Measurements from ENCODE around the gene TBC1D7.

The TBC1D7 gene

GRCh38 chr6:13328076-13328874 lies at the start of gene TBC1D7:
TBC1D7 (minus strand) TSS chr6:13328537; CDS start chr6:13326898, 1,639 bp downstream.
- peak; percentile 87 to 92 for DNase-seq (ENCODE audit: low read depth in 1 of 2, low spot score in 1 of 2)

- DNase-seq (ENCODE audit: low read depth in 1 of 2, low spot score in 1 of 2), result no peak
These were observed 48.9 kb upstream of the TBC1D7 start for GRCh38 chr6:13377054-13377758.

GRCh38 chr6:13375360-13375878 lies 47.1 kb upstream of the TBC1D7 start:
- no peak for DNase-seq (ENCODE audit: low read depth in 1 of 2, low spot score in 1 of 2)

GRCh38 chr6:13373919-13374318 lies 45.6 kb upstream of the TBC1D7 start:
- DNase-seq (ENCODE audit: low read depth in 1 of 2, low spot score in 1 of 2), result no peak

GRCh38 chr6:13373488-13373886 lies 45.1 kb upstream of the TBC1D7 start:
- DNase-seq (ENCODE audit: low read depth in 1 of 2, low spot score in 1 of 2), result no peak

GRCh38 chr6:13372688-13373487 lies 44.6 kb upstream of the TBC1D7 start:
- no peak for DNase-seq (ENCODE audit: low read depth in 1 of 2, low spot score in 1 of 2)

- DNase-seq (ENCODE audit: low read depth in 1 of 2, low spot score in 1 of 2), result no peak
These were observed 43.7 kb upstream of the TBC1D7 start for GRCh38 chr6:13372076-13372475.

GRCh38 chr6:13371421-13372072 lies 43.2 kb upstream of the TBC1D7 start:
- DNase-seq (ENCODE audit: low read depth in 1 of 2, low spot score in 1 of 2), result no peak

- no peak for DNase-seq (ENCODE audit: low read depth in 1 of 2, low spot score in 1 of 2)
These were observed 42.3 kb upstream of the TBC1D7 start for GRCh38 chr6:13370623-13371022.

GRCh38 chr6:13369591-13369990 lies 41.3 kb upstream of the TBC1D7 start:
- no peak for DNase-seq (ENCODE audit: low read depth in 1 of 2, low spot score in 1 of 2)

- no peak for DNase-seq (ENCODE audit: low read depth in 1 of 2, low spot score in 1 of 2)
These were observed 40.4 kb upstream of the TBC1D7 start for GRCh38 chr6:13368731-13369115.

GRCh38 chr6:13368079-13368730 lies 39.9 kb upstream of the TBC1D7 start:
- DNase-seq (ENCODE audit: low read depth in 1 of 2, low spot score in 1 of 2), result no peak

GRCh38 chr6:13367396-13367795 lies 39.1 kb upstream of the TBC1D7 start:
- DNase-seq (ENCODE audit: low read depth in 1 of 2, low spot score in 1 of 2), result no peak

- no peak for DNase-seq (ENCODE audit: low read depth in 1 of 2, low spot score in 1 of 2)
These were observed 37.0 kb upstream of the TBC1D7 start for GRCh38 chr6:13365320-13365719.

- DNase-seq (ENCODE audit: low read depth in 1 of 2, low spot score in 1 of 2), result no peak
These were observed 36.5 kb upstream of the TBC1D7 start for GRCh38 chr6:13364842-13365241.

- no peak for DNase-seq (ENCODE audit: low read depth in 1 of 2, low spot score in 1 of 2)
These were observed 34.1 kb upstream of the TBC1D7 start for GRCh38 chr6:13362412-13362811.

- DNase-seq (ENCODE audit: low read depth in 1 of 2, low spot score in 1 of 2), result no peak
These were observed 32.6 kb upstream of the TBC1D7 start for GRCh38 chr6:13360671-13361540.

GRCh38 chr6:13359287-13359686 lies 30.9 kb upstream of the TBC1D7 start:
- no peak for DNase-seq (ENCODE audit: low read depth in 1 of 2, low spot score in 1 of 2)

GRCh38 chr6:13358511-13358910 lies 30.2 kb upstream of the TBC1D7 start:
- DNase-seq (ENCODE audit: low read depth in 1 of 2, low spot score in 1 of 2), result no peak

Data from stimulated activated CD4-positive, alpha-beta T cell treated with anti-CD3 and anti-CD28 coated beads, Interleukin-15, amount 100 ng/mL, for 1 hour (primary cell).